ENCODE data around the gene BORCS6. TPM values are rescaled to one million over a fixed set of nuclear protein-coding genes. Genes with fewer than 3 reads are reported as not detected.

BORCS6 gene
- total RNA-seq, 2 donors from 2014 or later = 5.8 to 8.9 TPM

Small RNA genes lying within 50 kb of the gene (microRNA-seq; reads per million reads assigned to microRNA genes)
- 69.5 to 79.4 reads per million in 2 donors for gene MIR4521
- 1.0 to 1.1 reads per million in 2 donors for gene MIR6883

Other genes starting within 250 kb of the BORCS6 start
- gene GUCY2D, start 187.6 kb downstream of the BORCS6 start, total RNA-seq = under 1 TPM; 0.10 to 0.38 TPM
- gene ALOX15B, start 151.1 kb downstream of the BORCS6 start, total RNA-seq = under 1 TPM in 1 of 2 donors, not detected in 1; 0.39 TPM
- not detected for gene ALOX12B, start 102.5 kb downstream of the BORCS6 start, total RNA-seq
- gene ALOXE3, start 71.7 kb downstream of the BORCS6 start, total RNA-seq = not detected
- under 1 TPM; 0.38 to 0.47 TPM for gene HES7, start 66.1 kb downstream of the BORCS6 start, total RNA-seq
- gene PER1, start 37.8 kb downstream of the BORCS6 start, total RNA-seq = 100 to 1,000 TPM; 125 to 134 TPM
- gene VAMP2, start 27.2 kb downstream of the BORCS6 start, total RNA-seq = 10 to 100 TPM; 59.1 to 72.3 TPM
- gene TMEM107, start 13.8 kb downstream of the BORCS6 start, total RNA-seq = 1 to 10 TPM; 6.8 to 8.0 TPM
- gene AURKB, start 20.4 kb upstream of the BORCS6 start, total RNA-seq = 1 to 10 TPM; 1.4 to 1.5 TPM
- gene CTC1, start 57.9 kb upstream of the BORCS6 start, total RNA-seq = 10 to 100 TPM; 16.0 to 16.6 TPM
- 10 to 100 TPM; 13.5 to 24.1 TPM for gene PFAS, start 59.1 kb upstream of the BORCS6 start, total RNA-seq
- gene RANGRF, start 98.5 kb upstream of the BORCS6 start, total RNA-seq = 10 to 100 TPM; 23.3 to 25.7 TPM
- 1 to 10 TPM; 2.2 to 2.8 TPM for gene SLC25A35, start 105.2 kb upstream of the BORCS6 start, total RNA-seq
- gene ARHGEF15, start 120.1 kb upstream of the BORCS6 start, total RNA-seq = 10 to 100 TPM; 14.3 to 27.4 TPM
- not detected for gene ODF4, start 149.7 kb upstream of the BORCS6 start, total RNA-seq
- 1,000 to 10,000 TPM; 1,025 to 1,062 TPM for gene RPL26, start 193.0 kb upstream of the BORCS6 start, total RNA-seq
- not detected for gene RNF222, start 207.6 kb upstream of the BORCS6 start, total RNA-seq
- 10 to 100 TPM; 27.8 to 48.8 TPM for gene NDEL1, start 245.7 kb upstream of the BORCS6 start, total RNA-seq

All from left cardiac atrium (tissue), 2 donors.